IPS-18a (cell line): Measurements from ENCODE around the gene DERL3.

Experiments used
- H3K27ac ChIP-seq: one replicate; pipeline ENCODE4 v1.5.1; 2013; ENCODE audit warnings: low read length
- H3K27me3 ChIP-seq: one replicate; pipeline ENCODE4 v1.6.1; 2013; ENCODE audit warnings: mild to moderate bottlenecking, low read length; ENCODE audit not compliant: control insufficient read depth, insufficient read depth
- H3K36me3 ChIP-seq: one replicate; pipeline ENCODE4 v1.6.1; 2013; ENCODE audit warnings: low read depth, low read length; ENCODE audit not compliant: control insufficient read depth
- H3K4me1 ChIP-seq: one replicate; pipeline ENCODE4 v1.6.1; 2013; ENCODE audit warnings: low read depth, low read length; ENCODE audit not compliant: control insufficient read depth
- H3K4me3 ChIP-seq: one replicate; pipeline ENCODE4 v1.5.1; 2013; ENCODE audit warnings: low read length
- H3K9ac ChIP-seq: one replicate; pipeline ENCODE4 v1.6.1; 2013; ENCODE audit warnings: mild to moderate bottlenecking, low read length, moderate library complexity
- H3K9me3 ChIP-seq: one replicate; pipeline ENCODE4 v1.6.1; 2013; ENCODE audit warnings: low read depth, low read length; ENCODE audit not compliant: control insufficient read depth

The DERL3 gene

DNA sequence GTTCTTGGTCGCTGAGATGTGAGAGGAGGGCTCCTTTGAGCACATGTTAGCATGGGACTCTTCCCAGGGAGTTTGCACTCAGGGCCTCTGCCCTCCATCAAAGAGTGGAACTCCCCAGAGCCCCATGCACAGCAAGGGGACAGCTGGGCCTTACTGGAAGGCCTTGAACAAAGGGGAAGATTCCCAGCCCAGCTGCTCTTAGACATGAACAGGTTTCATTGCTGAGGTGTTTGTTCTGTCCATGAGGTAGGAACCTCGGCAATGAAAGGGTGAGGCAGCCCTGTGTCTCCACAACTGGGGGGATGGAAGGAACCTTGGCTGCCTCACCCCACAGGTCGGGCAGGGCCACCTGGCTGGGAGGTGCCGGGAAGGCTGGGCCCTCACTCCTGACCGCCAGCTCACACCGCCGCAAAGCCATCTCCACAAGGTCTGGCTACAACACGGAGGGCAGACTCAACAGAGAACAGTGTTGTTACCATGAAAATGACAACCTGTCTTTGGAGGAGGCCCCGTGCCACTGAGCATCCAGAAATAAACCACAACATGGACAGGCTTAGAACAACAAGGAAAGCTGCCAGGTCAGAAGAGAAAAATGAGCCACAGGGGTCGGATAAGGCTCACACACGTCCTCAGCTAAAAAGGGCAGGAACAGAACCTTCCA lies 3.2 kb downstream of the DERL3 start:
- Histone ChIP-seq H3K9ac (no peak overlapping the region), H3K27ac (no peak overlapping the region), H3K36me3 (peaks cover 31% of the 10 kb centered on the region), H3K9me3 (no peaks in the 10 kb centered on the region), H3K4me3 (no peak overlapping the region), H3K4me1 (peaks cover 8% of the 10 kb centered on the region), H3K27me3 (peaks cover 9% of the 10 kb centered on the region)

DNA sequence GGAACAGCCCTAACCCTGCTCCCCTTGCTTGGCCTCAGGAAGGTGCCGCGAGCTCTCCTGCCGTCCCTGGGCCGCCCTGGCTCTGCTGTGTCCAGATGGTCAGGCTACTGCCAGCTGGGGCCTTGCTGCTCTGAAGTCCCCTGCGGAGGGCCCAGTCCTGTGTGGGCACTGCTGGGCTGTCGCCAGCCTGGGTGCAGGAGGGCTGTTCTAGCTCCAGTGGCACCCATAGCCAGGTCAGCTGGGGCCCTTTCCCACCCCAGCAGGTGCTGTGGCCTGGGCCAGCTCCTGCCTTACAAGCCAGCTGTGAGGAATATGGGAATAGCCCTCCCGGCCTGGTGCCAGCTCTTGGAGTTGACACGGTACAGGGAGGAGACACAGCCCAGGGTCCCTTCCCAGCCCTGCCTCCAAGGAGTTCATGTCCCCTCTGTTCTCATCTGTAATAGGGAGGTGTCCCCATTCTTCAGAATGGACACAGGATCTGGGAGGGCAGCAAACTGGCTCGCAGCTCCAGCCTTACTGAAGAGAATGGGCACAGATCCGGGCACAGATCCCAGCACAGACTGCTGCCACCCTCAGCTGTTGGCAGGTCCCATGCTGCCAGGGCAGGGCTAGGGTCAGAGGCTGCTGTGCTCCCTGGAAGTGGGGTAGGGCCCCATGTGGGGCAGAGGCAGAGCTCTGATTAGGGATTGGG lies 3.9 kb downstream of the DERL3 start:
- Histone ChIP-seq H3K9ac (no peak overlapping the region), H3K4me1 (peaks cover 8% of the 10 kb centered on the region), H3K4me3 (no peak overlapping the region), H3K36me3 (peaks cover 35% of the 10 kb centered on the region), H3K27ac (no peak overlapping the region), H3K27me3 (peaks cover 3% of the 10 kb centered on the region), H3K9me3 (no peaks in the 10 kb centered on the region)

DNA sequence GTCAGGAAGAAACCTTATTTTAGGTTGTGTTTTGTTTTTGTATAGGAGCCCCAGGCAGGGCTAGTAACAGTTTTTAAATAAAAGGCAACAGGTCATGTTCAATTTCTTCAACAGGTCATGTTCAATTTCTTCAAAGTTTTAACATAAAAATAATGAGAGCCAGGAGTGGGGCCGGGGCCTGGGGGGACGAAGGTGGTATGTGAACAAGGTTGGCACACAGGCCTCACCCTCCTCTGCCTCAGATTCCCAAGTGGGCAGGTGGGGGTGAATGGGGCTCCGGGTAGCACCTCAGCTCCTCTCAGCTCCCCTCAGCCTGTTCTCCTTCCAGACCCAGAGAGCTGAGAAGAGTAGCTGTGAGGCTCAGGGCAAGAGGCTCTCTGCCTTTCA lies 4.4 kb downstream of the DERL3 start:
- Histone ChIP-seq H3K9ac (no peak overlapping the region), H3K4me3 (no peak overlapping the region), H3K36me3 (peaks cover 40% of the 10 kb centered on the region), H3K4me1 (peaks cover 8% of the 10 kb centered on the region), H3K27me3 (no peaks in the 10 kb centered on the region), H3K9me3 (no peaks in the 10 kb centered on the region), H3K27ac (no peak overlapping the region)

DNA sequence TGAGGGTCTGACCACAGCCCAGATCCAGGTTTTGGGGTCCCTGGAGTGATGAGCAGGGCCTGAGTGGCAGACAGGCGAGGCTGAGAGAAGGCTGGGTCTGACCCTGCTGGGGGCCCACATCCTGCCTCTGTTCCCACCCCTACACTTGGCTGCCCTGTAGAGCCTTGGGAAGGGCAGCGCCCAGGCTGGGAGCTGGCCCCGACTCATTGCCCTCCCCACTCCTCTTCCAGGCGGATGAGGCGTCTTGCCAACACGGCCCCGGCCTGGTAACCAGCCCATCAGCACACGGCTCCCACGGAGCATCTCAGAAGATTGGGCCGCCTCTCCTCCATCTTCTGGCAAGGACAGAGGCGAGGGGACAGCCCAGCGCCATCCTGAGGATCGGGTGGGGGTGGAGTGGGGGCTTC lies 4.9 kb downstream of the DERL3 start:
- Histone ChIP-seq H3K27me3 (no peaks in the 10 kb centered on the region), H3K4me1 (peaks cover 8% of the 10 kb centered on the region), H3K27ac (no peak overlapping the region)

DNA sequence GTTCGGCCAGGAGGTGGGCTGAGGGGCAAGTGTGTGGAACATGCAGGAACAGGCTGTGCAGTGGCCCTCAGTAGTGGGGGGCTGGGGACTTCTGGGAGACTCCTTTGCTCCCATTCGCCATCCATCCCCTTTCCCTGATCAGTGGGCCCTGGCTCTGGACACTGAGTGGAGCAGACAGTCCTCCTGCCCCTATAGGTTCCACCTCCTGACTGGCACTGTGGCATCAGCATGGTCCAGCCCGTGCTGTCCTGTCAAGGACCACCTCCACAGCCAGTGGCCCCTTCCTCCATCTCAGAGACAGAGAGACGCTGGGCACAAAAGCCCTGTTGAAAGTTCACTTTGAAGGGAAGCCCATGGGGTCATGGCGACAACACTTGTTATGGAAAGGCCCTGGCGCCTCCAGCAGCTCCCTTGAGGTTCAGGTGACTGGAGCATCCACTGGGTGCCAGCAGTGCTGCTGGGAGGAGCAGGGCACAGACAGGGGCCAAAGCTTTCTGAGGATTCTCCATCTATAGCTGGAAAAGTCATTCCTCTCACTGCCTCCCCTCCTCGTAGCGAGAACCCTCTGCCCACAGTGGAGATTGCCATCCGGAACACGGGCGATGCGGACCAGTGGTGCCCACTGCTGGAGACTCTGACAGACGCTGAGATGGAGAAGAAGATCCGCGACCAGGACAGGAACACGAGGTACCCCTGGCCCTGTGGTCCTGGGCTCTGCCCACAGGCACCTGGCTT lies 5.6 kb downstream of the DERL3 start:
- Histone ChIP-seq H3K9ac (no peak overlapping the region), H3K27ac (no peak overlapping the region), H3K4me1 (peaks cover 6% of the 10 kb centered on the region), H3K27me3 (no peaks in the 10 kb centered on the region), H3K36me3 (peaks cover 45% of the 10 kb centered on the region), H3K4me3 (no peak overlapping the region), H3K9me3 (no peaks in the 10 kb centered on the region)

More for the DNA sequence above, 4.9 kb downstream of the DERL3 start:
- peaks cover 40% of the 10 kb centered on the region for H3K36me3 ChIP-seq
- no peak overlapping the region for H3K4me3 ChIP-seq
- no peak overlapping the region for H3K9ac ChIP-seq
- H3K9me3 ChIP-seq = no peaks in the 10 kb centered on the region

DNA sequence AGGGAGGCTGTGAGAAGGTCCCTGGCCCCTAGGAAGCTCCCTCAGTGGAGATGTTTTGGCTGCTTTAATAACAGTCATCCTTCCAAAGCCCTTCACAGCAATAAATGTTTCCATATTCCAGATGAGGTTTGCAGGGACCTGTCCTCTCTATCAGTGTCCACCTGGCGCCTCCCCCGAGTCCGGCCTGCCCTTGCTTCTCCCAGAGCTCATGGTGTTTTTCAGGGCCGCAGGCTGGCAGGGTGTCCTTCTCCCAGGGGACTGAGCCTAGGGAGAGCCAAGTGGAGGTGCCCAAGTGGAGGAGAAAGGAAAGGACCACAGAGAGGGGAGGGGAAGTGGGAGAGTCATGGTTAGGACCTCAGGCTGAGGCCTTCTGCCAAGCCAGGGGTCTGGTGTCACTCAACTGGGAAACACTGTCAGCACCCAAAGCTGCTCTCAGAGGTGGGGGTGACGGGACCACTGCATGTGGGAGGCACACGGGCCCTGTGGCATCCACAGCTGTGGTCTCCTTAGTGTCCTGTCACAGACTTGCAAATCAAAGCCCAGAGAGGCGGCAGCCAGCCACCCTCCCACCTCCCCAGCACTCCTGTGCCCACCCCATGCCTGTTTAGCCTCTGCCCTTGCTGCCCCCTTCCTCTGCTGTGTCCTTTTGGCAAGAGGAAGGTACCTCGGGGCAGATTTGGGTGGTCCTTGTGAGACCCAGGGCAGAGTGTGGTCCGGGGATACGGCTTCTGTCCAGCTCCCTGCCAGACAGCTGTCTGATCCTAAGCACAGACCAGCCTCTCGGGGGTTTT lies 6.4 kb downstream of the DERL3 start:
- Histone ChIP-seq H3K9ac (no peak overlapping the region), H3K4me3 (no peak overlapping the region), H3K36me3 (peaks cover 48% of the 10 kb centered on the region), H3K27me3 (no peaks in the 10 kb centered on the region), H3K4me1 (no peaks in the 10 kb centered on the region), H3K9me3 (no peaks in the 10 kb centered on the region), H3K27ac (no peak overlapping the region)

DNA sequence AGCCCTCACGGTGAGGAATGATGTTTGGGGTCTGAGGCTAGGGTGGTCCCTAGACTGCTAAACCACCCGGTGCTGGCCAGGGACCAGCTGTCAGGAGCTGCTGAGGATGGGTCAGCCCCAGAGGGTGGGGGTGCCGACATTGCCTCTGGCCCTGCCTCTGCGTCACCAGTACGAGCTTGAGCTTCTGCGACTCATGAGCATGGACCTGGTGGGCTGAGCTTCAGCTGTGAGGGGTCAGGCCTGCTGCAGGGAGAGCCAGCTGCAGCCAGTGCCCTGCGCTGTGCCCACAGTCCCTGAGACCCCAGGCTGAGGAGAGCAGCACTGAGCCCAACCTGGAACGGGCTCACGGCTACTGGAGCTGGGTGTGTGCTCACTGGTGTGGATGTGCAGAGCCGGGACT lies 7.0 kb downstream of the DERL3 start:
- H3K27me3 ChIP-seq = no peaks in the 10 kb centered on the region
- H3K9ac ChIP-seq = no peak overlapping the region
- no peak overlapping the region for H3K4me3 ChIP-seq
- no peak overlapping the region for H3K27ac ChIP-seq
- peaks cover 54% of the 10 kb centered on the region for H3K36me3 ChIP-seq
- no peaks in the 10 kb centered on the region for H3K4me1 ChIP-seq
- no peaks in the 10 kb centered on the region for H3K9me3 ChIP-seq

DNA sequence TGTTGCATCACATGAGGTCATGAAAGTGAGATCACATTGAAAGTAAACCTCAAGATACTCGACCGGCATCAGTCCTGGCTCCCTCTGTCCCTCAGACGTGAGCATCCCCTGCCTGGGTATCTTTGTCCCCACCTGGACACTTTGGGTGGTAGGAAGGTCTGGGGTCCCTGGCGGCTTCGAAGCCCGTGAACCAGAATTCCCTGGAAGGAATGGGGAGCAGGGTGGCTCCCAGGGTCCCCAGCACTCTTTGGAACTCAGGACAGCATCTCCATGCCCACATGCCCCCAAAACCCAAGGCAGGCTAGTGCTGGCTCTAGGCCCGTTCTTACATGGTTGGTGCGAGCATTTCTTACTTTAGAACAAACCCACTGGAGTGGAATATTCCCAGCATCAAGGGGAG lies 7.5 kb downstream of the DERL3 start:
- Histone ChIP-seq H3K4me3 (no peak overlapping the region), H3K9ac (no peak overlapping the region), H3K27me3 (no peaks in the 10 kb centered on the region), H3K27ac (no peak overlapping the region), H3K36me3 (peaks cover 60% of the 10 kb centered on the region), H3K4me1 (no peaks in the 10 kb centered on the region), H3K9me3 (no peaks in the 10 kb centered on the region)

DNA sequence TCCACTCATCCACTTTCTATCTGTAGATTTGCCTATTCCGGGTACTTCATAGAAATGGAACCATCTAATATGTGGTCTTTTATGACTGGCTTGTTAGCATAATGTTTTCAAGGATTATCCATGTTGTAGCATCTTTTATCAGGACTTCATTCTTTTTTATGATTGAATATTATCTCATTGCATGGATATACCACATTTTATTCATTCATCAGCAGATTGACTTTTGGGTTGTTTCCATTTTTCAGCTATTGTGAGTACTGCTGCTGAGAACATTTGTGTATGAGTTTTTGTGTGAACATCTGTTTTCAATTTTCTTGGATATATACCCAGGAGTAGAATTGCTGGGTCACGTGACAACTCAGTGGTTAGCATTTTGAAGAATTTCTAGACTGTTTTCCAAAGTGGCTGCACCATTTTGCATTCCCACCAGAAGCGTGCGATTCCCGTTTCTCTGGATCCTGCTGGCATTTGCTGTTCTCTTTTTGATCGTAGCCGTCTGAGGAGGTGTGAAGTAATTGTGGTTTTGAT lies 8.9 kb downstream of the DERL3 start:
- peaks cover 60% of the 10 kb centered on the region for H3K36me3 ChIP-seq
- H3K4me1 ChIP-seq = no peaks in the 10 kb centered on the region
- H3K9me3 ChIP-seq = no peaks in the 10 kb centered on the region
- H3K27ac ChIP-seq = no peak overlapping the region
- no peak overlapping the region for H3K4me3 ChIP-seq
- no peak overlapping the region for H3K9ac ChIP-seq
- H3K27me3 ChIP-seq = no peaks in the 10 kb centered on the region

DNA sequence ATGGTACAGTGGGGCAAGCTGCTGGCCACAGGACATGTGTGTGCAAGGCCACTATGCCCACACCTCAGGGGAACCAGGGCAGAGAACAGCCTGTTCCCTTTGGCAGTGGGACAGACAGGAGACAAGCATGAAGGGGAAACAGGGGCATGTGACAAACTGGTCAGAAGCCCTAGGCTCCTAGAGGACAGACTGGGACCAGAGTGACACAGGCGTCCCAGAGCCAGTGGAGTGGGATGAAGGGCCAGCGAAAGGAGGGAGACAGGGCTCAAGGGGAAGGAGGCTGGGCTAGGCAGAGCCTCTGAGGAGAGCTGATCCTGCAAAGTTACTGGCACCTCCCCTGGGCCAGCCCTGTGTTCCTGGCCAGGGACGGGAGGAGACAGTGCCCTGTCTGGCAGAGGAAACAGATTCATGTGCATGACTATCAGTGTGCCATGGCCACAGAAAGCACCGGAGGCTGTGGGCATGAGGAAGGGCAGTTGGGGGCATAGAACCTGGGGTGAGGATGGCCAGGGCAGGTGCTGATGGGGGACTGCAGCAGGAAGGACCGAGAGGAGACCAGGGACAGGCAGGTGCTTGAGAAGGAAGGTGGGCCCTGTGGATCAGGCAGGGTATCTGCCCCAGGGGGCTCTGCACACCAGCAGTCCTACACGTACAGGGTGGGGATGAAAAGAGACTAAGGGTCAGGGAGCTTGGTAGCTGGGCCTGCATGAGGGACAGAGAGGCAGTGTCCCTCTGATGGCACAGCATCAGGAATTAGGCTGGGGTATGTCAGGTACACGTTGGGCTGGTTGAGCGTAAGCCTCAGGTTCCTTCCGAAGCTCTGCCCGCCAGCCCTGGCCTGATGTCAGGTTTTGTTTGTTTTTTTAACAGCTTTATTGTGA lies 9.8 kb downstream of the DERL3 start:
- no peaks in the 10 kb centered on the region for H3K4me1 ChIP-seq
- H3K27me3 ChIP-seq = no peaks in the 10 kb centered on the region
- H3K27ac ChIP-seq = no peak overlapping the region
- H3K4me3 ChIP-seq = no peak overlapping the region
- H3K36me3 ChIP-seq = peaks cover 65% of the 10 kb centered on the region
- no peak overlapping the region for H3K9ac ChIP-seq
- H3K9me3 ChIP-seq = no peaks in the 10 kb centered on the region
